ENCODE data around the gene XKRX.

XKRX gene

DNA sequence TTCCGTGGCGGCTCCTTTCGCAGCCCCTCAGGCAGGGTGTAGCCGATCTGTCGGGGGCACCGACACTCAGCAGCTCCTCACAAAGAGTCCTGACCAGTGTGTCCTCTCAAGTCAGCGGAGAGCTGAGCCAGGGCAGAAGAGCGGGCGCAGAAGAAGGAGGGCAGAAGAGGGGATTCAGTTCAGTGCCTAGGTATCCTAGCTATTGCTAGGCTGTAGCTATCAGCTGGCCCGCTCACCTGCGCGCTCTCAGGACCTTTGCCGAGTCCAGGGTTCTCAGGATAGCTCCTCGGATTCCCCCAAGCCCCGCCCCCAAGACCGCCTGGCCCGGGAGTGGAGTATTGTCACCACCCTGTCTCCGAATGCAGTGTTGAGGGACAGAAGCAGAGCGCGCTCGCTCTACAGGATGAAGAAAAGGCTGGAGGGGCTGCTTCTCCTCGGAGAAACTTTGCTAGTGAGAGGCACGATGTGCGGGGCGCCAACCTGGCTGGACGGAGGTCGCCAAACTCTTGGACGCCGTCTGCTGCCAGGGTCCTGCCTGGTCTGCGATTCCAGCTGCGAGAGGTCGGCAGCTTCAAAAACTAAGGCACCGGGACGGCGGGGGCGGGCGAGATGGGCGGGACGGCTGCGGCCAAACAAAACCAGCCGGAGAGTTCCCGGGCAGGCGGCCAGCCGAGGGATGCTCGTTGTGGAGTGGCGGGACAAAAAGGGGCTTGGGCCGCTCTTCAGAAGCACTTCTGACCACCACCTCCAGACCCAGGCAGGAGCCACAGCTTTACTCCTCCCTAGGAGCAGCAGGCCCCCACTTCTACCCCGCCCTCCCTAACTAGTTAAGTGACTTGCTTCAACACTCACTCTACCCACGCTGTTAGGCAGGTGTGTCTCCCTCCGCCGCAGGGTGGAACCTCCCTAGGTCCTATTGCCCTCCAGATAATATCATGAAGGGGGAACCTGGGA lies at the start of gene XKRX:
Gene XKRX, minus strand, starts transcription at position 258 of the 954 bp plus-strand sequence. CDS start 613 bp downstream, outside the sequence.
- DNase-seq, result no peak

DNA sequence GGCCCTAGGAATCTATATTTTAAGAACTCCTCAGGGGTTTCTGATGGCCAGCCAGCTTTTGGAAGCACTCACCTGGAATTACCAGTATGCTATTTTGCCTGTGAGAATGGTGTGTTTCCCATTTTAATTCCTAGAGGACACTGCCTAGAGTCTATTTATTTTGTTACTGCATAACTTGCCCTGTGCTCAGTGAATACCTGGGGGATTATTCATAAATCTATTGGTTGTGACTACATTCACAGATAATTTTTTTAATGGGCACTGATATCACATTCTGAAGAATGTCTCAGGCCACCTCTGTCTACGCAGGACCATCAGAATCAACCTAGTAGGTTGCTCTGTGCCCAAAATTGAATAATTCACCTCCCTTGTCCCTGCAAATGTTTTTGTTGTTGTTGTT lies 47.5 kb upstream of the XKRX start:
- DNase-seq, result no peak

- no peak for DNase-seq
Measured at GRCh38 chrX:100975212-100975611, 46.5 kb upstream of the XKRX start.

DNA sequence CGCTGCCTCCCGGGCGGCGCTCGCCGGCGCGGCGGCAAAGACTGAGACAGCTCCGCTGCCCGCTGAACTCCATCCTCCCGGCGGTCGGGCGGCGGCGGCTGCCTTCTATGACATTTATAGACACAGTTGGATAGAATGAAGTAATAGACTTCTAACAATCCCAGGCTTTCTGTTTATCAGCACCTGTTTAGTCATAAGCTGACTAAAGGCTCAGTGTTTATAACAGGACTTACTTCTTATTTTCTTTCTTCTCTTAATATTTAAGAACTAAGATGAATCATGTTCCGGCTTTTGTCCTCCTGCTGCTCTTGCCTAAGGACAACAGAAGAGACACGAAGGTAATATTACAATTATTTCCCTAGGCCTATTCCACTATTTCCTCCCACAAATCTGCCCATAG lies 44.7 kb upstream of the XKRX start:
- no peak for DNase-seq

DNA sequence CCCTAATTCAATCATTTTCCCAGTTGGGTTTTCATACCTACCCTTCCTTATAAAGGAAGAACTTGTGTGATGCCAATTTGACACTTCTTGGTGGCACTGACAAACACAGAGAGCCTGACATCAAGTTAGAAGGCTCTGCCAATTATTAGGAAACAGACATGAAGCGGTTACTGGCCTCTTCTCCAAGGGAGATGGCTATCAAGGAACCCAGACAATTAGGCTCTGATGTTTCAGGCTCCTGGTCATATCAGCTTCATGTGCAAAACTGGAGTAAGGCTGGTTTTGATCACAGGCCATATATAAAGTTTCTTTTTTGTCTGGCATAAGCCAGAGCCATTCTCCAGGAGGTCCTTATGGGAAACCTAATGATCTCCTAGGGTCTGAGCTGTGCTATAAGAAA lies 41.2 kb upstream of the XKRX start:
- no peak for DNase-seq

DNA sequence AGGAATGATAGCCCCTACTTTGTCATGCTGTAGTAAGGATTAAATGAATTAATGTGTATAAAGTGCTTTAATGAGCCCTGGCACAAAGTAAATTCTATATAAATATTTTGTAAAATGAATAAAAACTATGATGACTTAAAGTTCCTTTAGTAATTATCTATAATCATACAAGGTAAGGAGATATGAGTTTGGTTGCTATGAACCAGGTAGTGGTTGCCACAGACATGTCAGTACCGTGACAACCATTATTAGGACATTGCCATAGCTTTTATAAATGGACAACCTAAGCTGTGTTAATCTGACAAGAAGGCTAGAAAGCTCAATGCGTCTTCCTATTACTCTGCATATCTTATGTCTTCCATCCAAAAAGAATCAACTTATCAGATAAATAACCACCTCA lies 40.7 kb upstream of the XKRX start, which contains the start of gene ARL13A:
Gene ARL13A, plus strand, starts transcription at position 301 of the 400 bp plus-strand sequence. CDS start 3,982 bp downstream, outside the sequence.
- no peak for DNase-seq

DNA sequence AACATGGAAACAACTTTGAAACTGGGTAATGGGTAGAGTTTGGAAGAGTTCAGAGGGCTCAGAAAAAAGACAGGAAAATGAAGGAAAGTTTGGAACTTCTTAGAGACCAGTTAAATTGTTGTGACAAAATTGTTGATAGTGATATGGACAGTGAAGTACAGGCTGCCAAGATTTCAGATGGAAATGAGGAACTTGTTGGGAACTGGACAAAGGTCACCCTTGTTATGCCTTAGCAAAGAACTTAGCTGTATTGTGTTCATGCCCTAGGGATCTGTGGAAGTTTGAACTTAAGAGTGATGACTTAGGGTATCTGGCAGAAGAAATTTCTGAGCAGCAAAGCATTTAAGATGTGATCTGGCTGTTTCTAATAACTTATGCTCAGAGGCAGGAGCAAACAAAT lies 35.6 kb upstream of the XKRX start:
- DNase-seq, result no peak

GRCh38 chrX:100962811-100963210 lies 34.1 kb upstream of the XKRX start:
- no peak for DNase-seq

DNA sequence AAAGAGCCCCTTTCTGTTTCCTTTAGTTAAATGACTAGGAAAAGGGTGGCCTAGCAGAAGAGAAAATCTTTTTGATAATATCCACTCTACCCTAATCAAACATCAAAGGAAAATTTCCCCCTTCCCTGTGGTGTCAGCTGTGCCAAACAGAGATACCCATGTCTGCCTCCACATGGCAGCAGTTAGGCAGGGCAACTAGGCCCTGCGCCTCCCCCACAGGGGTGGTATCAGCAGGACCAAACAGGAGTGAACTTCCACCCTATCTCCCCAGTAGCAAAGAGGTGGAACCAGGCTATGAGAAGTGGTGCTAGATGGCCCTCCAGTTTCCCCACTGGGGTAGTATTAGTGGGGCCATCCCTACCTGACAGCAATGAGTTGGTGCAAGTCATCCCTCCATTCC lies 19.8 kb upstream of the XKRX start:
- no peak for DNase-seq

DNA sequence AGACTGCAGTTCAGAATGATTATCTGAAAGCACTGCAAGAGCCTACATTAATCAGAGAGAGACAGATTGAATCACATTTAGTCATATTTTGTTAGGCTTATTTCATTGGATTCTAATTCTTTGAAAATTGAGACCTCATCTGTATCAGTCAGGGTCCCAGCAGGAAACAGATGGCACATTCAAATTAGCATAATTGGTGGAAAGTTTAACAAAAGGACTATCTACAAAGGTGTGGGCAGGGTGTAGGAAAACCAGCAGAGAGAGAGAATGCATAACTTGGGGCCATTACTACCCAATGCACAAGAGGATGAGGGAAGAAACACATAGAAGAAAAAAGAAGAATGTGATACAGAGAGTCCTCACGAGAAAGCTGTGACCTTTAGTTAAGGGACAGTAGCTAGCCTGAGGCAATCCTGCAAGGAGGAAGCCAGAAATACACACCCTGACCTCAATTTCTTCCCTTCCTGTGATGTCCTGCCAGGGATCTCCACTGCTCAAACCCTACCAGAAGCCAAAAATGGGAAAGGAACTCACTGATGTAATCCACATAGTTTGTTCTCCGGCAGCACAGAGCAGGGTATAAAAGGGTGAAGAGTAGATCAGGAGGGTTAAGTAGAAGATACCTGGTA lies 17.7 kb upstream of the XKRX start:
- no peak for DNase-seq

- DNase-seq, result no peak
Measured at GRCh38 chrX:100944601-100945000, 15.9 kb upstream of the XKRX start.

DNA sequence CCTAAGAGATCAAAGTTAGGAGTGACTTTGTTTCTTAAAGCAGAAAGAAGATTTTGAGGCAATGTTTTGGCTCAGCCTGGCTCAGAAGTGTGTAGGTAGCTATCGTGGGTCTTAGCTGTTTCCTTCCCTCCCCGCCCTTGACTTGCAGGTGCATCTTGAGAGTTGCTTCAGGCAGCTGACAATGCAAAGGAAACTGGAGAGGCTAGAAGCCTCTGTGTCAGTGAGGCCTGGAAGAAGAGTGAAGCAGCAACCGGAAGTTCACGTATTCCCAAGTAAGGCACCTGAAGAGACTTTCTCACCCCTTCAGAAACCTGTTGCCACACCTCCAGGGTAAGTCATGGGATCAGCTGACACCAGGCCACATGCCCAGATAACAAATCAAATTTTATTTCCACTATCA lies 10.6 kb upstream of the XKRX start:
- DNase-seq, result no peak

DNA sequence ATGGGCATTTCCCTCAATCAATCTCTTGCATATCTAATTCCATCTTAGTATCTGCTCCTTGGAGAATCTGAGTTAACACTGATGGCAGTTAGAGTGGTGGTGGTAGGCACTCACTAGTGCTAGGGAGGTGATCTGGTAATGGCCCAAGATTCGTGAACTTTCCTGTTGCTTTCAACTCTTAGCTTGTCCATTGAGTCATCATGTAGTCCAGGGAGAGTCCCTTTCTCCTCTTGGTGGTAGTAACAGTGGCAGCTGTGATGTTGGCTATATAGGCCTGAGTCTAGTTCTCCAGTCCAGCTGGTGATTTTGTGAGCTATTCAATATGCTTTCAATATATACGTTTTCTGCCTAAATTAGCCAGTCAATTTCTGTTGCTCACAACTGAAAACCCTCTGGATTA lies 7.0 kb upstream of the XKRX start:
- no peak for DNase-seq

- DNase-seq, result no peak
Measured at GRCh38 chrX:100931925-100932285, 3.2 kb upstream of the XKRX start.

DNA sequence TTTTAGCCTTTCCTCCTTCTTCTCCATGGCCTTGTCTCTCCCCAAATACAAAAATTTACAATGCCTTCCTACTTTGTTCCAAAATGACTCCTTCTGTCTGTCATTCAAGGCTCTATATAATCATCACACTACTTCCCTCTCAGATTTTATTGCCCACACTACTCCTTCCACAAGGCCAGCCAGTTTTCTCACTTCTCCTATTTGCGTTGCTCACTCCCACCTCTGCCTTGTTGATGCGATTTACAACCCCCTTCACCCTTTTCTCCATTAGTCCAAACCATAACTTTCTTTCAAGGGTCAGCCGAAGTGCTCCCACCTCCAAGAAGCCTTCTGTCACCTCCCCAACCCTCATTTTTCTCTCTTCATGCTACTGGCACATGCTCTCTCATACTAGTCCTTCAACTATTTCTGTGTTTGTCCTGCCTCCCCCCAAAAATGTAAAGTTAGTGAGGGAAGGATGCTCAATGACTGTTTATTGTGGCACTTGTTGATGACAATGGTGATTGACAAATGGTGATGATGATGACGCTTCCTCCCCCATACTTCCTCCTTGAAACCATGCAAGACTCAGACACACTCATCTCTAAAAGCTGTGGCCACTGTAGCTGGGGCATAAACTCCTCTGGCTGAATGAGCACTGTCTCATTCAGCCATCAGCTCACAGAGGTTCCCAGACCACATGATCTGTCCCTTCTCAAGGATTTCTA lies 2.7 kb upstream of the XKRX start:
- DNase-seq, result no peak

DNA sequence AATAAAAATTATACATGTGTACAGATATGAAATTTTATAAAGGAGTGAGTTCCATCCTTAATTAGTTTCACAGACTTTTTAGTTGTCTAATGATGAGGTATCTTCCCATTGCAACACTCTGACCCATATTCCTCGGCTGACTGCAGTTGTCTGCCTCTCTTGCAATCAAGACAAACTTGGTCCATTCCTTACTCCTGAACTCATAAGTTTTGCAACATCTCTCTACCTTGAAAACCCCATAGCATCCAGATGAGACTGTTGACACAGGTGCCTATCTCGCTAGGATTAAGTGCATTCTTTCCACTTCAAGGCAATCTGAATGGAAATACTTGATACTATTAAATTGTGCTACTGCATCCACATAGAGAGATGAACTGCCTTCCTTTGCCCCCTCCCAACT lies 2.3 kb downstream of the XKRX start:
- no peak for DNase-seq

- no peak for DNase-seq
Measured at GRCh38 chrX:100924375-100924774, 4.3 kb downstream of the XKRX start.

- DNase-seq, result no peak
Measured at GRCh38 chrX:100915562-100915961, 13.2 kb downstream of the XKRX start.

DNA sequence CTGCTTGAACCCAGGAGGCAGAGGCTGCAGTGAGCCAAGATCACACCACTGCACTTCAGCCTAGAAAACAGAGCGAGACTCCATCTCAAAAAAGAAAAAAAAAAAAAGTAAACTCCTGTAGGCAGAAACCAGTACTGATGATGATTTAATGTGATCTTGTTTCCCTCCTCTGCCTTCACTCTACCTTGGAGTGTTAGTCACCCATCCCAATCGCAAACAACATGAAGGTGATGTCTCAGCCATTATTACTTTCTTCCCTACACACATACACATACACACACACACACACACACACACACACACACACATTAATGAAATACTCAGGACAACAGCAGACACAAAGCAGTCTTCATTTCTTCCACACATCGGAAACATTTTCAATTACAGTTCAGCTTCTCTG lies 15.6 kb downstream of the XKRX start:
- DNase-seq, result no peak

DNA sequence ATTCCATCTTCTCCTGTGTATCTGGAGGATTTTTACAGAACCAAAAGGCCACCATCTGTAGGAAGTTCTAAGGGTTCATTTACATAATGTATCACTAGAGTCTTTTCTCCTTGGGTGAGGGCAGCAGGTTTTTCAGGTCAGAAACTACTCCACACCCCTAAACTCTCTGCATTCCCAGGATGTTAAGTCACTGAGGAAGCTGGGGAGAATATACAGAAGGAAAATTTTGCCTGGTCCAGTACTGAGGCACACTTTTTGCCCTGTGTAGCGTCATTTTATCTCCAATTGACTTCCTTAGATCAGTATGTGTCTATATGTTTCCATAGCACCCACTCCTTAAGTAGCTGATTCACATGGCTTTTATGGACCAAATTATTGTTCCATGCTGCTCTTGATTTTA lies 17.0 kb downstream of the XKRX start:
- DNase-seq, result no peak

- no peak for DNase-seq
Measured at GRCh38 chrX:100905620-100906019, 23.1 kb downstream of the XKRX start.

GRCh38 chrX:100904433-100904832 lies 24.3 kb downstream of the XKRX start:
- DNase-seq, result no peak

- peak; percentile 8 for DNase-seq
Measured at GRCh38 chrX:100895365-100896075, 33.2 kb downstream of the XKRX start.

Data from GDM1 (cell line).